ENCODE data around the gene UNC93B1.

The UNC93B1 gene

DNA sequence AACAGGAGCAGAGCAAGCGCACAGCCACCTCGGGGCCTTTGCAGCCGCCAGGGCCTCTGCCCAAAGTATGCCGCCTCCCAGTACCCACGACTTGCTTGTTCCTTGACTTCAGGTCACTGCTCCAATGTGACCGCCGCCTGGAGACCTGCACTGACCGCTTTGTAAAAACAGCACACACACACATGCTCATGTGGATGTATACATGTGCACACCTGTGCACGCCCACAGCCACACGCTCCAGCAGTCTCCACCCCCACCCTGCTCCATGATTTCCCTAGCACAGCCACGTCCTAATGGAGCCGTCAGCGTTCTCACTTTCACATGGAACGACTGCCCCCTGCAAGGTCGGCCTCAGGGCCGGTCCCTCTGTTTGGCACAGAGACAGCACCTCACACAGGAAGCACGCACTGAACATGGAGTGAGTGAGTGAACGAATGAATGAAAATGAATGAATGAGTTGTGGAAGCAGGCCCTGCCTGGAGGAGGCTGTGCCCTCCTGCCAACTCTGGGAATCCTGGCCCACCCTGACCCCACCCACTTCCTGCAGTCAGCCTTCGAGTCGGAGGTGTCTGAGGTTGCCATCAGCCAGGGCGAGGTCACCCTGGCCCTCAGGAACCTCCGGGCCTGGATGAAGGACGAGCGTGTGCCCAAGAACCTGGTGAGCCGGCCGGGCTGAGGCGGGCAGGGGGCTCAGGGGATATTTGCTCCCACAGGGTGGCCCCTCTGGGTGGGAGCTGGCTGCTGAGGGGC is 14.3 kb upstream of the UNC93B1 start:
- TF ChIP-seq, protein P1, sequence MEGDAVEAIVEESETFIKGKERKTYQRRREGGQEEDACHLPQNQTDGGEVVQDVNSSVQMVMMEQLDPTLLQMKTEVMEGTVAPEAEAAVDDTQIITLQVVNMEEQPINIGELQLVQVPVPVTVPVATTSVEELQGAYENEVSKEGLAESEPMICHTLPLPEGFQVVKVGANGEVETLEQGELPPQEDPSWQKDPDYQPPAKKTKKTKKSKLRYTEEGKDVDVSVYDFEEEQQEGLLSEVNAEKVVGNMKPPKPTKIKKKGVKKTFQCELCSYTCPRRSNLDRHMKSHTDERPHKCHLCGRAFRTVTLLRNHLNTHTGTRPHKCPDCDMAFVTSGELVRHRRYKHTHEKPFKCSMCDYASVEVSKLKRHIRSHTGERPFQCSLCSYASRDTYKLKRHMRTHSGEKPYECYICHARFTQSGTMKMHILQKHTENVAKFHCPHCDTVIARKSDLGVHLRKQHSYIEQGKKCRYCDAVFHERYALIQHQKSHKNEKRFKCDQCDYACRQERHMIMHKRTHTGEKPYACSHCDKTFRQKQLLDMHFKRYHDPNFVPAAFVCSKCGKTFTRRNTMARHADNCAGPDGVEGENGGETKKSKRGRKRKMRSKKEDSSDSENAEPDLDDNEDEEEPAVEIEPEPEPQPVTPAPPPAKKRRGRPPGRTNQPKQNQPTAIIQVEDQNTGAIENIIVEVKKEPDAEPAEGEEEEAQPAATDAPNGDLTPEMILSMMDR (IDR thresholded peaks at IDR 0.05; ENCODE audit: low read depth, low read length) = no peak
- no peak for DNase-seq (ENCODE audit: low read depth in 2 of 2)
- H3K4me3 ChIP-seq (replicated peaks in 1 of 2; ENCODE audit: low read depth in 2 of 2, low read length in 2 of 2) = no peak overlapping the region

DNA sequence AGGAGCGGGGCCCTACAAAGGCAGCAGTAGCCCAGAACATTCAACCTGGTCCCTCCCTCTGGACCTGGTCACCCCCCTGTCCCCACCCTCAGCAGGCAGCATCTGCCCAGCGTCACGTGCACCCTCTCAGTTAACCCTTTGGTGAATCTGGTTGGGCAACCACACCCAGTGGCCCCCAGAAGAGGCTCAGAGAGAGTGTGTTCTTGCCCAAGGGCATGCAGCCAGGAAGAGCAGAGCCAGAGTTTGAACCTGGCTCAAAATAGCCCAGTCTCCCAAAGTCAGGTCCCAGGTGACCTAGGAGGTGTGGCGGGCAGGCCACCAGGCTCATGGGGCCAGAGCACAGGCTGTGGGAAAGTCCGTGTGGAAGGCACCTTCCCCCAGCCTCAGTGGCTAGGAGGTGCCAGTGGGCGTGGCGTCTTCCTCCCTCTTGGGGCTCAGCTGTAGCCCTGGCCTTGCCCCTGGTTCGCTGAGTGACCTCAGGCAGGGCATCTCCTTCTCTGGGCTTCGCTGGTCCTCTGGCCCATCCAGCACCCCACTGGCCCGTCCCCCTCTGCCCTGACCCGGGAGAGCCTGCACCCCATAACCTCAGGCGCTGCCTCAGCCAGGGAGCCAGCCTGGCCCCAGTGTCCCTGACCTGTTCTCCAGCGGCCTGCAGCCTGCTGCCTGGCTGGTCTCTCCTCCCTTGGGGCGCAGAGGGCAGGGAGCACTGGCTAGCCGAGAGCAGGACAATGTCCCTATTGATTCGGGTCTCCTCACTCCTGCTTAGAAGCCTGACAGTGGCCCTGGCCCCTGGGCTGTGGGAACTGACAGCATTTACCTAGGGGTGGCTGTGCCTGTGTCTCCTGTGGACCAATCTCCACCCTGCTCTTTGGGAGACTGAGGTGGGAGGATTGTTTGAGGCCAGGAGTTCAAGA is 13.3 kb upstream of the UNC93B1 start:
- TF ChIP-seq, protein P1 (IDR thresholded peaks at IDR 0.05; ENCODE audit: low read depth, low read length) = no peak
- peak in 1 of 2 donors; percentile 29 for DNase-seq (ENCODE audit: low read depth in 2 of 2)
- no peak overlapping the region for H3K4me3 ChIP-seq (replicated peaks in 1 of 2; ENCODE audit: low read depth in 2 of 2, low read length in 2 of 2)

DNA sequence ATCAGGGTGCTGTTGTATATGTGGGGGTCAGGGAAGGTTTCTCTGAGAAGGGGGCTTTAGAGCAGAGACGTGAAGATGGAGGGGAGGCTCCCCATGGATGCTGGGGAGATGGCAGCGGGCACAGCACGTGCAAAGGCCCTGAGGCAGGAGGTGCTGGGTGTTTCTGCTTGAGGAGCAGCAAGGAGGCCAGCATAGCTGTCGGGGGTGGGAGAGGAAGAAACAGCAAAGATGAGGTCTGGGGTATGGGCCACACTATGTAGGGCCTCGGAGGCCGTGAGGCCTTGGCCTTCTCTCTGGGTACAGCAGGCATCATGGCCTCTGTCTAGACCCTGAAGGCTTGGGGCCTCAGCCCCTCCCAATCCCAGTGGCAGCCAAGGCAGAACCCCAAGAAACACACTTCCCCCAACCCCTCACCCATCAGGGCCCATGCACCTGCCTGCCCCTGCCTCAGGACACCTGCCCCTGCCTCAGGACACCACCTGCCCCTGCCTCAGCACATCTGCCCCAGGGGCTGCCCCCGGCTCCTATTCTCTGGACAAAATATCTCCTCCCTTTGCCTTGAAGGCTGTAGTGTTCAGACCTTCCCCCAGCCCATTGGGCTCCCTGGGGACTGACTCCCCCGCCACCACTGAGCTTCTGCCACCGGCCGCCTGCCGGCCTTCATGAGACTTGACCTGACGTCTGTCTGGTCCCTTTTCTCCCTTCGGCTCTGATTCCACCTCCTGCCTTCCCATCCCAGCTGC is 12.4 kb upstream of the UNC93B1 start:
- no peak overlapping the region for H3K4me3 ChIP-seq (replicated peaks in 1 of 2; ENCODE audit: low read depth in 2 of 2, low read length in 2 of 2)
- DNase-seq (ENCODE audit: low read depth in 2 of 2) = no peak
- TF ChIP-seq, protein P1 (IDR thresholded peaks at IDR 0.05; ENCODE audit: low read depth, low read length) = no peak

DNA sequence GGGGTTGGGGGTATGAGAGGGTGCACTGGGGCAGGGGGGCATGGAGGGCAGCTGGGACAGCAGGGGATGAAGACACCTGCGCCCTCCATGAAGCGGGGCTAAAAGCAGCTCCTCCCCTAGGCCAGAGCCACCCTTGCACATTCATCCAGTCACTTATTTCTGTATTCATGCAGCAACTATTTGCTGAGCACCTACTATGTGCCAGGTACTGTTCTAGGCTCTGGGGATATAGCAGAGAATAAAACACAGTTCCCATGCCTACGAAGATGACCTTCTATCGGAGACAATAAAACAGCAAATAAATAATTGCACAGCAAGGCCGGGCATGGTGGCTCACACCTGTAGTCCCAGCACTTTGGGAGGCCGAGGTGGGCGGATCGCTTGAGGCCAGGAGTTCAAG is 11.6 kb upstream of the UNC93B1 start:
- H3K4me3 ChIP-seq (replicated peaks in 1 of 2; ENCODE audit: low read depth in 2 of 2, low read length in 2 of 2) = no peak overlapping the region
- TF ChIP-seq, protein P1 (IDR thresholded peaks at IDR 0.05; ENCODE audit: low read depth, low read length) = no peak
- no peak for DNase-seq (ENCODE audit: low read depth in 2 of 2)

DNA sequence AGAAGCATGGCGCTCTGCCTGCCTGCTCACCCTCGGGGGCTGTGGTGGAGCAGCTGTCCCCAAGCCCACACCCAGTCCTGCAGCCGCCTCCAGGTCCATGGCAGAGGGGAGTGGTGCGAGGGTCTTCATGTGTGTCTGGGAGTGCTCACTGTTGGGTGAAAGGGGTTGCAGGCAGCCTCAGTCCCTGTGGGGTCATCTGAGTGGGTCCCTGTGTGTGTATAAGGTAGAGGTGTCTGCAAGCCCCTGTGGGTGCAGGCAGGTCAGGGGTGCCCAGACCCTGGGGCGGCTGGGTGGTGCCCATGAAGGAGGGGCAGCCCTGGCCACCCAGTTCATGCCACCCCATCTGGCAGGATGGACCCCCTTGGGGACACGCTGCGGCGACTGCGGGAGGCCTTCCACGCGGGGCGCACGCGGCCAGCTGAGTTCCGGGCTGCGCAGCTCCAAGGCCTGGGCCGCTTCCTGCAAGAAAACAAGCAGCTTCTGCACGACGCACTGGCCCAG is 11.1 kb upstream of the UNC93B1 start:
- DNase-seq (ENCODE audit: low read depth in 2 of 2) = no peak
- TF ChIP-seq, protein P1 (IDR thresholded peaks at IDR 0.05; ENCODE audit: low read depth, low read length) = no peak
- no peak overlapping the region for H3K4me3 ChIP-seq (replicated peaks in 1 of 2; ENCODE audit: low read depth in 2 of 2, low read length in 2 of 2)

DNA sequence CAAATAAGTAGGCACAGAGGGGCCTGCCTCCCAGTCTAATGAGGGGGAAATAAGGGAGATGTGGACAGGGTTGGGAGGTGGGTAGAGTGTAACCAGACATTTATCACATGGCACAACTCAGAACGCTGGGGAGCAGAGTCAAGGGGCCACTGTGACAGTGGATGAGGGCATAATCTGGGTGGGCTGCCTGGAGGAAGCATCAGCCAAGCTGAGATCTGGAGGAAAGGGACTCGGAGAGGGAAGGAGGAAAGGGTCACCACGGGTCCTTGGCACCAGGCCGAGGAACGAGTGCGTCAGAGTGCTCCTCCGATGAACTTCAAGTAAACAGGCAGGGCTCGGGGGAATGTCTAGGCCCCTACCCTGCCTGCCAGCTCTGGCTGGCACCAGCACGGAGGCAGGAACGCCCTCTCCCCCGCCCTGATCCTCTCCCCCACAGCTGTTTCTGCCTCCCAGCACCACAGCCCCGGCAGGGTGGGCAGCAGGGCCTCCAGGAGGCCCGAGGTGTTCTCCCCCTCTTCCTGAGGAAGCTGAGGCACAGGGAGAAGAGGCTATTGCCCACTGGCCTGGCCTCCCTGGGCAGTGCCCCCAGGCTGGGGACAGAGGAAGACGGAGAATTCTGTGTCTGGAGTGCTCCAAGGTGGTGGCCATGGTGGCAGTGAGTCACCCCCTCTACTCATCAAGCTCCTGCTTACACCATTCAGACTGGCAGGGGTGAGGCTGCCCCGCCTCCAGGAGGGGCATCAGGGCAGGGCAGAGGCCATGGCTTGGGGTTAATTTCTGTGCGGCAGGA is 10.5 kb upstream of the UNC93B1 start:
- H3K4me3 ChIP-seq (replicated peaks in 1 of 2; ENCODE audit: low read depth in 2 of 2, low read length in 2 of 2) = no peak overlapping the region
- peak; percentile 84 to 92 for DNase-seq (ENCODE audit: low read depth in 2 of 2)
- TF ChIP-seq, protein P1 (IDR thresholded peaks at IDR 0.05; ENCODE audit: low read depth, low read length) = no peak

Data from cardiac fibroblast (primary cell).